Mononuclear cell (primary cell): Measurements from ENCODE around the gene FAM20A. TPM values are rescaled to one million over a fixed set of nuclear protein-coding genes. Genes with fewer than 3 reads are reported as not detected.
"Not testable (repeated sequence)": the region's sequence is repeated elsewhere in the genome, so short reads cannot be mapped to it uniquely, and the experiment has no call there.

Source experiments
- H3K27me3 ChIP-seq: 2 replicates; pipeline ENCODE4 v1.6.0; 2011; ENCODE audit warnings: low read length, control low read depth; ENCODE audit not compliant: insufficient read depth
- H3K4me1 ChIP-seq: 2 replicates; pipeline ENCODE4 v1.5.1; 2011; ENCODE audit warnings: mild to moderate bottlenecking, low read length, control low read depth; ENCODE audit not compliant: insufficient read depth
- H3K4me3 ChIP-seq: 2 replicates; pipeline ENCODE4 v1.5.1; 2011; ENCODE audit warnings: mild to moderate bottlenecking, low read length, moderate library complexity
- H3K9me3 ChIP-seq: 2 replicates; pipeline ENCODE4 v1.5.1; 2011; ENCODE audit warnings: low read depth, mild to moderate bottlenecking, control low read depth, low read length
- total RNA-seq: library from RNA; depleted of rRNA; stranded (reverse); fragments of >200 nt; gene quantifications from one replicate; pipeline ENCODE4 v1.2.3, GENCODE V29; 2012

FAM20A gene
- total RNA-seq, 1 donor: 2.4 TPM

- Histone ChIP-seq H3K9me3 (no peaks in the 10 kb centered on the region), H3K4me1 (peaks cover 69% of the 10 kb centered on the region), H3K27me3 (no peaks in the 10 kb centered on the region), H3K4me3 (no peak overlapping the region)
Measured at GRCh38 chr17:68495081-68495480, 106.1 kb downstream of the FAM20A start.

DNA sequence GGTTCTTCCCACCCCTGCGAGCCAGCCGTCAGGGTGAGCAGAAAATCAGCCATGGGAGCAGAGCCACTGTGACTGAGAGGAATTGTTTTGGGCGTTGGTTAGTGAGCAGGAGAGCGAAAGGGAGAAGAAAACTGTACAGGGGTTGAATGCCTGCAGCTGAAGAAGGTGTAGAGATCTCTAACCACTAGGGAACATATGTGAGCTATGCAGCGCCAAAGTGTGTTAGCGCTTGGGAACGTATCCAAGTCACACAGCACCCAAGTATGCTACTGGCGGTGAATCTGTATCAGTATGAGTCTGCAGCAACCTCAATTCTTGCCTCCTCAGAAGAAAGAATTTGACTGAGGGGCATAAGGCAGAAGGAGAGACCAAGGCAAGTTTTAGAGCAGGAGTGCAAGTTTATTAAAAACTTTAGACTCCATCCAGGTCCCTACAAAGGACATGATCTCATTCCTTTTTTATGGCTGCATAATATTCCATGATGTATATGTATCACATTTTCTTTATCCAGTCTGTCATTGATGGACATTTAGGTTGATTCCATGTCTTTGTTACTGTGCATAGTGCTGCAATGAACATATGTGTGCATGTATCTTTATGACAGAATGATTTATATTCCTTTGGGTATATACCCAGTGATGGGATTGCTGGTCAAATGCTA is 108.6 kb downstream of the FAM20A start:
- not testable (repeated sequence) for H3K27me3 ChIP-seq, H3K9me3 ChIP-seq, H3K4me3 ChIP-seq
- peaks cover 68% of the 10 kb centered on the region for H3K4me1 ChIP-seq

GRCh38 chr17:68491381-68492231 is 109.6 kb downstream of the FAM20A start:
- Histone ChIP-seq H3K4me1 (peaks cover 67% of the 10 kb centered on the region), H3K27me3 (no peaks in the 10 kb centered on the region), H3K4me3 (no peak overlapping the region), H3K9me3 (no peaks in the 10 kb centered on the region)

DNA sequence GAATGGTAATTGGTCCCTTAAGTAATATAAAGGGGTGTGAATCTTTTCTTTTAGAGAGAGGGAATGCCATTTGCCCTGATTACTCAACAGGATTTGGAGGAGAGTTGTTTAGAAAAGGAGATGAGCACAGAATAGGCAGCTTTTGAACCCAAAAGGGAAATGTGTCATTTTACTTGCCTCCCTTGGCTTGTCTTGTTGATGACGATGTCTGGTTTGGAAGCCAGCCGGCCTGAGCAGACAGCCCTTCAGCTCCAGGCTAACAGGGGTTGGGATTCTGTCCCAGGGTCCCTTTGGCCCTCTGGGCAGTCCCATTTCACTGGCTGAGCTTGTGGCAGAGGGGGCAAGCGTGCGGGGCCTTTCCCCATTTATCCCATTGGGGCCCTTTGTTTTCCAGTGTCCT is 111.2 kb downstream of the FAM20A start:
- Histone ChIP-seq H3K4me3 (no peak overlapping the region), H3K27me3 (no peaks in the 10 kb centered on the region), H3K4me1 (peaks cover 78% of the 10 kb centered on the region), H3K9me3 (no peaks in the 10 kb centered on the region)

Other genes with a start within 250 kb of the FAM20A start
- gene WIPI1, start 143.9 kb downstream of the FAM20A start, total RNA-seq: 17.8 TPM
- 97.8 TPM for gene PRKAR1A, start 88.9 kb downstream of the FAM20A start, total RNA-seq